ENCODE measurements around the gene WWC2. TPM values are rescaled to one million over a fixed set of nuclear protein-coding genes. Genes with fewer than 3 reads are reported as not detected.

WWC2 gene
- total RNA-seq, 4 donors from 2014 or later: 26.9 to 45.9 (median 41.4) TPM

- Histone ChIP-seq H3K27me3 (no peaks in the 10 kb centered on the region), H3K9me3 (no peaks in the 10 kb centered on the region), H3K36me3 (no peaks in the 10 kb centered on the region), H3K4me1 (no peaks in the 10 kb centered on the region), H3K4me3 (no peak overlapping the region), H3K27ac (no peak overlapping the region)
- no peak for DNase-seq
- intact Hi-C loops (cut with DNase I; ENCODE audit: low total_unique reads): no loop called here
- TF ChIP-seq POLR2A (IDR thresholded peaks at IDR 0.05) (no peak), CTCF (IDR thresholded peaks at IDR 0.05) (no peak)
Measured at GRCh38 chr4:183205709-183206108, 106.7 kb downstream of the WWC2 start.

DNA sequence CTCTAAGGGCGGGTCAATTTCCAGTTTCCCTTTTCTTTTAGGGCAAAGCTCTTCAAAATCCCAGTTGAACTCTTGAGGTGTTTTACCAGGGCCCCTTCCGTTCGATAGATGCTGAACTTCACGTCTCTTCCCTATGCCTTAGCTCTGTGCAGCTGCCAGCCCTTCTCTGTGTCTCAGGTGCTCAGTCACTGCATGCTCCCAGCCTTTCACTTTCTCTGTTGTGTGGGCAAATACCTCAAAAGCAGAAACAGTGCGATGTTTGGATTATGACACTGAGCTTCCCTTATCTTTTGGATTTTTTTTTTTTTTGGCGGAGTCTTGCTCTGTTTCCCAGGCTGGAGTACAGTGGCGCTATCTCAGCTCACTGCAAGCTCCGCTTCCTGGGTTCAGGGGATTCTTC lies 112.5 kb downstream of the WWC2 start:
- no peak for TF ChIP-seq CTCF (IDR thresholded peaks at IDR 0.05)
- no peak for TF ChIP-seq POLR2A (IDR thresholded peaks at IDR 0.05)
- no peaks in the 10 kb centered on the region for H3K36me3 ChIP-seq
- no peak overlapping the region for H3K27ac ChIP-seq
- no peak overlapping the region for H3K4me3 ChIP-seq
- H3K27me3 ChIP-seq: no peaks in the 10 kb centered on the region
- intact Hi-C loops (cut with DNase I; ENCODE audit: low total_unique reads): no loop called here
- H3K9me3 ChIP-seq: no peaks in the 10 kb centered on the region
- no peaks in the 10 kb centered on the region for H3K4me1 ChIP-seq
- DNase-seq: no peak

DNA sequence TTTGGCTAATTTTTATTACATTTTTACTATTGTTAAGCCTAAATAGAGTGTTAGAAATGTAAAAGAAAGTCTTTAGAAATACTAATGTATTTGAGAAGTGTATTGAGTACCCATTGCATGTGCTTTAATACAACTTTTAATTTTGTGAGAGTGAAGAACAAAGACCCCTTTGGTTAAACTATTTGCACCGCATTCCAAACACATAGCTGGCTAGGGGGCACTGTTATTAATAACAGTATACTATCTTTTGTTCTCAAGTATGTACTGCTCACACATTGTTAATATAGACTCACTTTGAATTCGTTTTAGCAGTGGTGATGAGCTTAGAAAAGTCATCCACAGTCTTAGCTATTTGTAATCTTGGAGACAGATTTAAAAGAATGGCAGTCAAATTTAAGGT lies 114.9 kb downstream of the WWC2 start:
- no peak overlapping the region for H3K27ac ChIP-seq
- intact Hi-C loops (cut with DNase I; ENCODE audit: low total_unique reads): no loop called here
- no peak overlapping the region for H3K4me3 ChIP-seq
- H3K4me1 ChIP-seq: no peaks in the 10 kb centered on the region
- no peak for DNase-seq
- H3K9me3 ChIP-seq: no peaks in the 10 kb centered on the region
- no peaks in the 10 kb centered on the region for H3K36me3 ChIP-seq
- no peaks in the 10 kb centered on the region for H3K27me3 ChIP-seq
- no peak for TF ChIP-seq POLR2A (IDR thresholded peaks at IDR 0.05)
- no peak for TF ChIP-seq CTCF (IDR thresholded peaks at IDR 0.05)

- no peak overlapping the region for H3K27ac ChIP-seq
- no peak for DNase-seq
- no peaks in the 10 kb centered on the region for H3K36me3 ChIP-seq
- no peak overlapping the region for H3K4me3 ChIP-seq
- no peaks in the 10 kb centered on the region for H3K27me3 ChIP-seq
- H3K4me1 ChIP-seq: no peaks in the 10 kb centered on the region
- TF ChIP-seq CTCF (IDR thresholded peaks at IDR 0.05) (no peak), POLR2A (IDR thresholded peaks at IDR 0.05) (no peak)
- no peaks in the 10 kb centered on the region for H3K9me3 ChIP-seq
- intact Hi-C loops (cut with DNase I; ENCODE audit: low total_unique reads): no loop called here
Measured at GRCh38 chr4:183214912-183215488, 115.9 kb downstream of the WWC2 start.

GRCh38 chr4:183220236-183220635 lies 121.2 kb downstream of the WWC2 start:
- H3K27me3 ChIP-seq: no peaks in the 10 kb centered on the region
- H3K4me1 ChIP-seq: no peaks in the 10 kb centered on the region
- no peak overlapping the region for H3K4me3 ChIP-seq
- H3K9me3 ChIP-seq: no peaks in the 10 kb centered on the region
- H3K36me3 ChIP-seq: no peaks in the 10 kb centered on the region
- H3K27ac ChIP-seq: no peak overlapping the region
- DNase-seq: no peak
- intact Hi-C loops (cut with DNase I; ENCODE audit: low total_unique reads): no loop called here
- TF ChIP-seq CTCF (IDR thresholded peaks at IDR 0.05) (no peak), POLR2A (IDR thresholded peaks at IDR 0.05) (no peak)

Measured in uterus (tissue), 4 donors.